Measurements from ENCODE around the gene EPB41L3.

Gene EPB41L3

DNA sequence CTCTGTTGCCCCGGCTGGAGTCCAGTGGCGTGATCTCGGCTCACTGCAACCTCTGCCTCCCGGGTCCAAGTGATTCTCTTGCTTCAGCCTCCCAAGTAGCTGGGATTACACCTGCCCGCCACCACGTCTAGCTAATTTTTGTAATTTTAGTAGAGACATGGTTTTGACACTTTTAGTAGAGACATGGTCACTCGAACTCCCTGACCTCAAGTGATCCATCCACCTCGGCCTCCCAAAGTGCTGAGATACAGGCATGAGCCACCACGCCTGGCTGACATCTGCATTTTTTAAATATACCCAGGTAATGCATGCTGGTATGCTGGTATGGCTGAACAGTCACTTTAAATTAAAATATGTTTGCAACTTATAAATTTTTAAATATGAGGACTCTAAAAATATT lies 91.9 kb downstream of the EPB41L3 start:
- DNase-seq (ENCODE audit: low spot score) = no peak

DNA sequence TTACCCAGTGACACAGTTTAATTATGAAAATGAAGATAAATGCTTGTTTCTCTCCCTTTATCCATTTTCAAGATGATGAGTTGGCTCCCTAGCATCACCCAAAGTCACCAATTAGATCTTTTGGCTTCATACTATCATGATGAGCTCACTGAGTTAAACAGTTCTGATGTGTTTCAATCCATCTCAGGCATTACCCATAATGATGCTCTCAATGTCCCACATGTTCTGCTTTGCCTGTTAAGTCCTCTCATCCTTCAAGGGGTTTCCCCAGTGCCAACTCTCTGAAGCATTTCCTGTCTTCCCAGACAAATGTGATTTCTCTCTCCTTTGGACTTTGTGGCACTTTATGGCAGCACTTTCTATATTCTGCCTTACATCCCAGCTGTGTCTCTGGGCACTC lies 92.6 kb downstream of the EPB41L3 start:
- no peak for DNase-seq (ENCODE audit: low spot score)

DNA sequence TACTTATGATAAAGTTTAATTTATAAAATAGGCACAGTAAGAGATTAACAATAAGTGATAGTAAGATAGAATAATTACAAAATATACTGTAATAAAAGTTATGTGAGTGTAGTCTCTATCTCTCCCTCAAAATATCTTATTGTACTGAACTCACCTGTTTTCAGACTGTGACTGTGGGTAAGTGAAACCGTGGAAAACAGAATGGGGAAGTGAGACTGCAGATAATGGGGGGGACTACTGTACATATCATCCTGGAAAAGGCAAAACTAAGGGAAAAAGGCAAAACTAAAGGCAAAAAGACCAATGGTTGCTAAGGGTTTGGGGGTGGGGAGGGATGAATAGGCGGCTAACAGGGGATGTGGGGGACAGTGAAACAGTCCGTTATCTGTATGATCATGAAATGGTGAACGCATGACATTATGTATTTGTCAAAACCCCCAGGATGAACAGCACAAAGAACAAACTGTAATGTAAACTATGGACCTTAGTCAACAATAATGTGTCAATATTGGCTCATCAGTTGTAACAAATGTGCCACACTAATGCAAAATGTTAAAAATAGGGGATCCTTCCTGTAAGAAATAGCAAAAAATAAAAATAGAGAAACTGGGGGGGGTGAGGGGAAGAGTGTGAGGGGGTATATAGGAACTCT lies 93.8 kb downstream of the EPB41L3 start:
- DNase-seq (ENCODE audit: low spot score) = no peak

DNA sequence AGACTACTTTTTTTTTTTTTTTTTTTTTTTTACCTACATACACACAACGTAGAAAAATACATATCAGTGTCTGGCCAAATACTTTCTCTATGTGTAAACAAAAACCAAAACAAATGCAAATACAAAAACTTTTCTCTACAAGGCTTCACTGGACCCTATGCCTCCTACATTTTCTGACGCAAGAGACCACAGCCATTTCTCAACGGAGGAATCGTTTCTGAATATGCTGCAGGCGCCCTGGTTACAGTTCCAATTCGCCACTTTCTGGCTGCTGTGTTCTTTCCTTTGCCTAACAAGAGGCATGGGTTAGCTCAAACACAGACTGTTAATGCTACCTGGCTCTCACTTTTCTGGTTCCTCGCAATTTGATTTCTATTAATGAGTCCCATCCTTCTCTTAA lies 96.4 kb downstream of the EPB41L3 start:
- no peak for DNase-seq (ENCODE audit: low spot score)

DNA sequence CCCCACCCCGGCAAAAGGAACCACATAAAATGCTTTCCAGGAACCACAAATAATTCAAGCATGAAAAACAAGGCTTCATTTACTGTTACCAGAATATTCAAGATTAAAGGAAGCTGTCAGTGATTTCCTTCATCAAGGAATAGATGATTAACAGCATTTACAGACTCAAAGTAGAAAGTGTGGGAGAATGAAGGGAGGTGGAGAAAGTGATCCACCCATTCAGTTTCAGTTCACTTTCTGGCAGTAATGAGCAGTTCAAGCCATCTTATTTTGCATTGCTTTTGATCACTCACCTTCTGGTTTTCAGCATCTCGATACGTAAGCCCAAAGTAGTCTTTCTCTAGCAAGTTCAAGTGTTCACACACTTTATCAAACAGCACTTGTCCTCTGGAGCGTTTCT lies 99.0 kb downstream of the EPB41L3 start:
- no peak for DNase-seq (ENCODE audit: low spot score)

DNA sequence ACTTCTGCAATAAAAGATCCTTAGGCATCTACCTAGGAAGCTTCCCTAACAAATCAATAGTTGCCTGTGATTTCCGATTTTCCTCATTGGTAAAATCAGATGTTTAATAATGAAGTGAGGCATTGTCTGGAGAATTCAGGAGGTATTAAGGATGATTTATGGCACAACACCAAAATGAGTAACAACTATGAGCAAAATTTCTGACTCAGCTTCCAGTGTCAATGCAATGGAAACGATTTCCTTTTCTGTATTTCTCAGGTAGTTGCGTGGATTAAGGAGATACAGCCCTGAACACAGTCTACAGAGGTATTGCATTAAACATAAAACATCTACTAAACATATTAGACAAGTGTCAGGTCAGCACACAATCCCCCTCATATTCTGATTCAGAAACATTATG lies 99.5 kb downstream of the EPB41L3 start:
- no peak for DNase-seq (ENCODE audit: low spot score)

DNA sequence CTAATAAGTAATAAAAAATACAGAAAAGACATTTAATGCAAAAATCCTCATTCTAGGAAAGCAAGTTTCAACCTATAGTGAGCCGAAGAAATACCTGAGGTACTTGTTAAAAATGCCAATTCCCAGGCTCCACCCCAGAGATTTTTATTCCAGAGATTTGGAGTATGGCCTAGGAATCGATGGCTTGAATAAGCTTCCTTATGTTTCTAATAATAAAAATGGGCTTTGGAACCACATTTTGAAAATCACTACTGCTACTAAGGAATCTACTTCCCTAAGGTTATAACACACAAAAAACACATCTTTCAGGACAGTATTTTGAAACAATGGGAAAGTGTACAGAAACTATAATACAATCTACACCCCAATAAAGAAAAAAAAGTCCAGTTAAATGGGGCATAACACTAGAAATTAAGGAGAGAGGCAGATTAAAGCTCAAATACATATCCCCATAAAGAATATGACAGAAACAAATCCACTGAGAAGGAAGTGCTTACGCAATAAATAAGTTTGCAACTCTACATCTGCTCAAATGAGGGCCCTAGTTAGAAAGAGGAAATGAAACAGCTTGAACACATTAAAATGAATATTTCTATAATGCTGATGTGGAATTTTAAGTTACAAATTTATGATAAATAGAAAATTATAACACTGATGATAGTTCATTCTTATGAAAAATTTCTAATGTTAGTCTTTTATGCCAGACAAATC lies 103.7 kb downstream of the EPB41L3 start:
- no peak for DNase-seq (ENCODE audit: low spot score)

DNA sequence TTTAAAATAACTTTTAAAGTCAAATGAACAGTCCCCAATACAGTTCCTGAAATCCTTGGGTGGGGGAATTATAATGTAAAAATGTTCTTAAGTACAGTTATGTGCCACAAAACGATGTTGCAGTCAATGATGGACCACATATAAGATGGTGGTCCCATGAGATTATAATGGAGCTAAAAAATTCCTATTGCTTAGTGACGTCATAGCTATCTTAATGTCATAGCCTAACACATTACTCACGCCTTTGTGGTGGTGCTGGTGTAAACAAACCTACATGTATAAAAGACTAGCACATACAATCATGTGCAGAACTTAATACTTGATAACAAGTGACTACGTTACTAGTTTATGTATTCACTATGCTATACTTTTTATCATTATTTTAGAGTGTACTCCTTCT lies 109.4 kb downstream of the EPB41L3 start:
- DNase-seq (ENCODE audit: low spot score) = no peak

DNA sequence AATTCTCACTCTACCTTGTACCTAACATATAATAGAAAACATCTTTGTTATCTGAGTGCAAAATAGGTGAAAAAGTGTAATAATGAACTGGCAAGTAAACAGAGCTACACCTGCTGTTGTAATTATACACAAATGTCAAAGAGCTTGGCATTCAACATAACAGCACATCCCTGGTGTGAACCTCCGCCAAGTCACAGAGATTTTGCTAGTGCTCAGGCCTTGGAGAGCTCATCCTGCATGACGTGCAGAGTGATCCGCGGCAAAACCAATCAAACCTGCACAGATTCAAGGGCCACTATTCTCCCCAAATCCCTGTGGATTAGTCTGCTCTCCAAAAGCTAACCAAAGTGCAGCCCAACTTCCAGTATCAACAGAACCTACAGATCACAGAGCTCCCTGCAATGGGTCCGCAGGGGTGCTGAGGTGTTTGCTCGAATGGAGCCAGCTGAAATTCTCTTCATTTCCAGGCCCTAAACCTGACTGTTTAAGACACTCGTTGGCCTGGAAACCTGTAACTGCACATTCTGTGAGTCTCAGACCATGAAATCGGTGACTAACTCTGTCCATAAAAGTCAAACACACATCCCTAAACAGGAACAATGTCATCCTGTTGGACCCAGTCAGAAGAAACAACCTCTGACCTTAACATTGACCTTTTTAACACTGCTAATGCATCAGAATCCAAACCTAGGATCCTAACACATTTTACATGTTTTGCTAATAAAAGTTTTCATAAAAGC lies 111.8 kb downstream of the EPB41L3 start:
- DNase-seq (ENCODE audit: low spot score) = no peak

DNA sequence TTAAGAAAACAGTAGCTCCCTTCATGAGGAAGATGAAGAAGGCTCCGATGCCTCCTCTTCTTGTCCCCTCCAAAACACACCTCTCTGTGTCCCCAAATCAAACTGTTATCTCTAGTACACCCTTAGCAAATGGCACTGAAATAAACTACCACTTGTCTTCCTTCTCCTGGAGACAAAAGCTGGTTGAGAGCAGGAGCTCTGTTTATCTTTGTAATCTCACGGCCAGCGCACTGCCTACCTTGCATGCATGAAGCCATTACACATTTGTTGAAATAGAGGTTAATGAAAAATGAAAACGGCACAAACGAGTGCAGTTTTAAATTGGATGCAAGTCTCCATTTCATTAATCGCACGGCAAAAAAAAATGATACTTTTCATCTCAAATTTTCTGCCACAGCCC lies 113.7 kb downstream of the EPB41L3 start:
- no peak for DNase-seq (ENCODE audit: low spot score)

DNA sequence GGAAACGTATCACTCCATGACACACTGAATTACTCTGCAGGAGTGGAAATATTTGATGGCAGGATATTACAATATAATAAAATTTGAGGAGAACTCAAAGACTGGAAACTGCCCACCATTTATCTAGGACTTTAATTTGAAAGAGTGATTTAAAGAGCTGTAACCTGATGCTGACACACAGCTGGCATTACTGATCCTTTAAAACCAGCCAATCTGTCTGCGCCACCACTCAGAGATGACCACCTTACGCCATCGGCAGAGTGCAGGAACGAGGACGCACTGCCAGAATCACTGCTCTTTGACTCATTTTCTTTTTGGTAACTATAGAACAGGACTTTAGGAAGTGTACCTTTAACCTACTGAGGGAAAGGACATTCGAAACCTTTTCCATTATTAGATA lies 114.1 kb downstream of the EPB41L3 start:
- DNase-seq (ENCODE audit: low spot score) = no peak

DNA sequence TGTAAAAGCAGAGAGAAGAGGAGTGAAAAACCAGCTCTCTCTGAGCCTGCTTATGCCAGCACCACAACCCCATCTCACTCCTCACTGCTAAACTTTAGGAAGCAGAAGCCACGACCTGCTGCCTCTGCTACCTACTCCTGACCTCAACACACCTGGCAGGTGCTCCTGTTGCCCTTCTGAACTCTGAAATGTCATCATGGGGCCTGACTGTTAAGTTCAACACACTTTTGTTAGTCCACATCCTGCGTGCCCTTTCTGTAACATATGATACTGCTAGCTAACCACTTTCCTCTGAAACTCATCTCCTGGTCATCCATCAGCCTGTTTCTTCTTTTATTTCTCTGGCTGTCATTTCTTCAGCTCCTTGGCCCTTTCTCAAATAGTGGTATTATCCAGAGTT lies 118.1 kb downstream of the EPB41L3 start:
- DNase-seq (ENCODE audit: low spot score) = no peak

DNA sequence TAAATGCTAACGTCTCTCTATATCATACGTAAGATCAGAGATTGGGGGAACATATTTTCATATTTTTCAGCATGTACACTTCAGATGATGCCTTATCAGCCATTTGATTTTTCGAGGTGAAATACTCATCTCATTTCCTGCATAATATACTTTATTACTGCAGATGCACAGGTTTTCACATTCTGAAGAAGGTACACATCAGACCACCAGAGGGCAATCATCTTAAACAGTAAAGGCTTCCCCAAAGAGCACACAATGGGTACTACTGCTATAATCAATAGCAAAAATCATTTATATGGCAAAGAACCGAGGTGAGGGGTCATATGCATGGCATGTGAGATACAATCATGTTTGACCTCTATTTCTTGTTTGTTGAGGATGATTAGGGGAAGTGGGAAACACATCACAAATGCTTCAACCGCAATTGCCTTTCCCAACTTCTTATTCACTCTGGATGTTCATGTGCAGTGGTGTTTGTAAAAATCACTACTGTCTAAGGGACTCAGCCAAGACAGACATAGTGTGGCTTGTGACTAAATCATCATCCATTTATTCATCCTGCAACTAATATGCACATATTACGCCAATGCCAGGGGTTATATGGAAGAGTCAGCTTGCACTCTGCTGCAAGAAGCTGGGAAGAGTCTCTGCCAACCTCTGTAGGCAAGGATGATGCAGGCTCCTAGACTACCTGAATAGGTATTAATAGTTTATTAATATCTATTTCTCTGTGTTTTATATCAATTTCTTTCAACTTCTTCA lies 118.7 kb downstream of the EPB41L3 start:
- peak; percentile 30 for DNase-seq (ENCODE audit: low spot score)

DNA sequence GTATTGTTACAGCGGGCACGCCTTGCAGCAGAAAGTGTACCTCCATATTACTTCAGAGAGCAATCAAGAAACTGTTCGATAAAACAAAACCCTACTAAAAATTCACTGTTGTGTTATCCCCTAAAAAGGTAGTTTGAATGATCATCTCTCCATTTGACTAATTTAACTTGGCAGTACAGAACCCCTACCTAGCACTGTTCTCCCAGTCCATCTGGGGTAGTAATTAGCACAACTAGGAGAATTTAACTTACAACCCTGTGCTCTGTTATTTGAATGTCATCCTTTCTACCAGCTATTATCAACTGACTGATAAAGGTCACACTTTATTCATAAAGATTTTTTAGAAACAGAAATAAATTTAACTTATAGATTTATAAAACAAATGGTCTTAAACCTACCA lies 121.2 kb downstream of the EPB41L3 start:
- DNase-seq (ENCODE audit: low spot score) = no peak

DNA sequence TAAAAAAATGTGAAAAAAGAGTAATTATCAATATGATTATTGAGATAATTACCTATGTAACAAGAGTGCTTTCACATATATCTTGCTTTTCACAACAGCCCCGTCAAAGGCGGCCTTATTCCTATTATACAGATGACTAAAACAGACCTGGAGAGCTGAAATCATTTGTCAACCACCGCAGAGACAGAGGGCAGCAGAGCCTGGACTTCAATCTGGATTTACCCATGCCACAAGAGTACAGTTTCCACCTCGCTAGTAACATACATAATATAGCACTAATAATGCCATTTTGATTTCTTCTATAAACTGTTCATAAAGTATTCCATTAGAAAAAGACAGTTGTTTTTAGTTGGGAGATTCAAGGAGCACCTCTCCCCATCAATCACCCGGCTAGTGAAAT lies 121.8 kb downstream of the EPB41L3 start:
- DNase-seq (ENCODE audit: low spot score) = no peak

DNA sequence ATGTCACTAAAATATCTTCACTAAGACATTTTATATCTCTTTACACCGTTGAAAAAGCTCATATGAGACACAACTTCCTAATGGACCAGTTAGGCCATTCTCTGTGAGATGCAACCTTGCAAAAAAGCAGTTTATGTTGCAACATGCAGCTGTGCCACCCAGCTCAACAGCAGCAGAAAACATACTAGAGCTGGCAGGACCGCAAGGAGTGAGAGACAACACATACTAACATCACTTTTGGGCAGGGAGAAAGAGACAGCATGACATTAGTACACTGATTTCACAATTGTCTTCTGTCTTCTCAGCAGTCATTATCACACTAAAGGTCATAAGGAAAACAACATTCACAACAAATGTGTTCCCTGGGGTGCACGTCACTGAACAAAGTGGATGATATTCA lies 122.9 kb downstream of the EPB41L3 start:
- DNase-seq (ENCODE audit: low spot score) = no peak

DNA sequence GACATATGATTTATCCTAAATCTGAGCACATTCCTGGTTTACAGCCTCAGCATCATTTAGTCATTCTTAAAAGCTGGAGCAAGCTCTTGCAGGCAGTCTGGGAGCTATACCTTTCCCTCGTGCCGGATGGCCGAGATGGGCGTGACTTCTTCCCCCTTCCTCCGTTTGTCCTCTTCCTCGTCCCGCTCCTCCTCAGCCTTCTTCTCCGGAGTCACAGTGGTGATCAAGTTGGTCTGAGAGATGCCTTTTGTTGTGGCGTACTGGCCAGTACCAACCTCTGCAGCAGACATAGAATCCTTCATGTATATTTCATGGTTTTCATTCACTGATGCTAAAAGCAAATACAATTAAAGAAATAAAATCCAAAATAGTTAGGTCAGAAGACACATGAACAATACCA lies 124.2 kb downstream of the EPB41L3 start:
- no peak for DNase-seq (ENCODE audit: low spot score)

DNA sequence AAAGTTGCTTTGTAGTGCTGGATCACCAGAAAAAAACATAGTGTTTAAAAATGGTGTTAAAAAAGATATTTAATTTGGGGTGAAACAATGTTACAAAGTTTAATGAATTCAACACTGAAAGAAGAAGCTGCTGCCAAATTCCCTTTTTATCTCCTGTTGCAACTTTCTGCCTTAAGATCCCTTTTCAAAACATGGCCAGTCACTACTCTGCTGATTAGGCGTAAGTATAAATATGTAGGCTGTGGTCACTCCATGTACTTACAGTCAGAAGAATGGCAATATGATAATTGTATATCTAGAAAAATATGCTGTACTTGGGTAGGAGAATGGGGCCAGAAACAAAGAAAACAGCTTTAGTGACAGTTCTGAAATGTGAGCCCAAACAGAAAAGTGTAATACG lies 124.8 kb downstream of the EPB41L3 start:
- DNase-seq (ENCODE audit: low spot score) = no peak

DNA sequence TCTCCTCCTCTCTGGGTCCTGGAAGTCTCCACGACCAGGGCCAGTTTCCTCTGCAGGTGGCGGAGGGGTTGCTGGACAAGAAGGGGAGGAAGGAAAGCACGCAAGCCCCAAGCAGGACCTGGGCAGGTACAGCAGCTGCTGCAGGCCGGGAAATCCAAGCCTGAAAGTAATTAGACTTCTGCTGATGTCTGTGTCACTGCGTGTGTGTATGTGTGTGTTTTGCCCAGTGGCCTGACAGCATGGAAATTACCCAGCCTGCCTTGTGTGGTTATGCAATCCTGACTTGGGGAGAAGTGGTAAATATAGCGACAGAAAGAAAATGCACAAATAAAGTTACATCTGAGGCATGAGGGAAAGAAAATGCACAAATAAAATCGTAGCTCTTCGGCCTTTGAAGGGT lies 126.5 kb downstream of the EPB41L3 start:
- DNase-seq (ENCODE audit: low spot score) = no peak

DNA sequence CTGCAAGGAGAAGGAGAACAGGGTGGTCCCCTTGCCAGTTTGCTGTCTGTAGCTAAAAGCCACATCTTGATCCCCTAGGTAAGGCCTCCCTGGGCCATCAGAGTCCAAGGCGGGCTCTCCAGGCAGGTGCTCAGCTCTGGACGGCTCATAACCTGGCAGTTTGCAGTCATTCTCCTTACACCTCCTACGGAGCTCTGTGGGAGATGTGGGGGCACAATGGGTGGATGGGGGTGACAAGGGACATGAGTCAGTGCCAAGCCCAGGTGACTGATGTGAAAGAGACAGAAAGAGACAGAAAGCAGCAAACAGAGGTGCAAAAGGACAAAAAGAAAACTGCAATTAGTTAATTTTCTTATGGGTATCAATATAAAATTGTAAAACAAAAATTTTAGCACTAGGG lies 127.7 kb downstream of the EPB41L3 start:
- DNase-seq (ENCODE audit: low spot score) = no peak

DNA sequence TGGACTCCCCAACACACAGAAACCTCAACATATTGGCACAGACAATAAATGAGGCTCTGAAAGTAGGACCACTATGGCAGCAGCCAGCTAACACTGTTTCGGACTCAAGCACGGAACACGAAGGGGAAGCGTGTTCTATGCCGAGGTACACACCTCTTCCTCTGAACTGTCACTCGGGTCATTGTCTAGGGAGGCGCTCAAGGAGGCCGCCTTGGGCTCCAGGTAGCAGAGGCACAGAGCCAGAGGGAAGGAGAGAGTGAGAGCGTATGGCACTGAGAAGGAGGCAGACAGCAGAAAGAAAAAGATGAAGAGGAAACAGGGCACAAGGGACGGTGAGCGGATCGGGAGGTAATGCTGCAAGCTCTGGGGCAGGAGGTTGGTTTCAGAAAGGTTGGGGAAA lies 128.1 kb downstream of the EPB41L3 start:
- no peak for DNase-seq (ENCODE audit: low spot score)

DNA sequence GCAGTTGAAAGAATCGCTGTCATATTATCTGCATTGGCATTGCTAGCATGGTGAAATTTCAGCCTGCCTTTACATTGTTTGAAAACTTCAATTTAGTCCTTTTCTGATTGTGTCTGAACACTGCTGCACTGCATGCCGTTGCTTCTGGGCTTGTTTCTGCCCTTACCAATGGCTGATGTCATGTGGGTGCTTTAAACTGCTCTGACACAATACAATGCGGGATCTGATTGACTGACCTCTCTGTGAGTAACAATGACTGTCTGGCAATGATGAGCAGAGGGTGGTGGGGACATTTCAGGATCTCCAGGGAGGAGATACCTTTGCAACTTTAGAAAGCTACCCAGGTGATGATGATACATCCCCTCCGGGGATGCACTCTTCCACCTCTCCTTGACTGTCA lies 128.8 kb downstream of the EPB41L3 start:
- no peak for DNase-seq (ENCODE audit: low spot score)

DNA sequence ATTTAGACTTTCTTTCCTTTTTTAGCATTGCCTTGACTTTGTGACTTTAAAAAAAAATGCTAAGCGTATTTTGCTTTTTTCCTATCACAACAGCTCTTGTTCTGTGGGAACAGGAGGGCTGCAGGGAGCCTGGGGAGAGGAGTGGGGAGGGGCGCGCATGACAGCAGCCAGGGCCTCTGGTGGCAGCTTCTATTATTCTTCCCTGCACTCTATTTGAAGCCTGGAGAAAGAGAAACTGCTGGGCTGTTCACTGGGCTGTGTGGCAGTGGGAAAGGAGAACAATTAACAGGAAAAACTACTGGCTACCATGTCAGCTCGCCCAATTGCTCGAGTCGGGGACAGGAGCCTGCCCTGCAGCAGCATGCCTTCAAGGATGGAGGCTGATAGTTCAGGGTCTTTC lies 129.3 kb downstream of the EPB41L3 start:
- DNase-seq (ENCODE audit: low spot score) = no peak
